Endothelial cell of umbilical vein (primary cell): ENCODE results near the gene IFITM10. TPM values are rescaled to one million over a fixed set of nuclear protein-coding genes. Genes with fewer than 3 reads are reported as not detected.
A peak's percentile ranks its signal among the peaks of the same experiment; 100 is the strongest.

Experiments
- BruUV-seq: library from RNA; stranded (reverse); fragments of 400-500 nt; replicated peaks from 2 replicates; lab custom pipeline; 2021; lab: Mats Ljungman, UMichigan
- CTCF ChIA-PET: fragments of 300-600, 350-600 bp; sonication (Branson Sonifier 250); formaldehyde crosslinking; loops from one replicate; lab custom pipeline; 2021; ENCODE audit warnings: antibody characterized with exemption, inconsistent platforms; lab: Charles Lee
- POLR2A ChIA-PET: fragments of 300-600, 350-600 bp; sonication (Branson Sonifier 250); formaldehyde crosslinking; loops from one replicate; lab custom pipeline; 2021; ENCODE audit warnings: antibody characterized with exemption, inconsistent platforms; lab: Charles Lee
- DNase-seq: peaks from one replicate; pipeline ENCODE4 v3.0.0-alpha.2; 2011; ENCODE audit warnings: low read depth, low spot score
- FAIRE-seq: peaks from 2 replicates; lab custom pipeline; 2011; peaks lifted over from hg19 to GRCh38; lab: Jason Lieb, UNC
- H2AFZ ChIP-seq: 2 replicates; pipeline ENCODE4 v1.6.0; 2012; ENCODE audit warnings: low read depth, low read length, control low read depth, inconsistent platforms
- H3K27ac ChIP-seq: 2 replicates; pipeline ENCODE4 v1.5.1; 2011; ENCODE audit warnings: low read depth, mild to moderate bottlenecking, control low read depth, low read length, moderate library complexity; ENCODE audit not compliant: insufficient read depth
- H3K27me3 ChIP-seq, 2 experiments: 2 replicates each; pipeline versions ENCODE4 v1.6.0 to v1.6.1; 2011; ENCODE audit warnings: low read length in 2 of 2, mixed read lengths in 1 of 2; ENCODE audit not compliant: control insufficient read depth in 2 of 2, insufficient read depth in 2 of 2
- H3K36me3 ChIP-seq, 2 experiments: 2 replicates in 1 of 2; 3 replicates in 1 of 2; pipeline ENCODE4 v1.5.1; 2011; ENCODE audit warnings: low read length in 2 of 2, mild to moderate bottlenecking in 1 of 2, moderate library complexity in 1 of 2; ENCODE audit not compliant: control insufficient read depth in 2 of 2, insufficient read depth in 2 of 2; ENCODE audit errors: extremely low read depth in 1 of 2
- H3K4me1 ChIP-seq: 3 replicates; pipeline ENCODE4 v1.5.1; 2011; ENCODE audit warnings: mild to moderate bottlenecking, low read length; ENCODE audit not compliant: control insufficient read depth, insufficient read depth; ENCODE audit errors: extremely low read depth
- H3K4me2 ChIP-seq: 2 replicates; pipeline ENCODE4 v1.6.1; 2011; ENCODE audit warnings: low read length, control low read depth, mixed read lengths; ENCODE audit not compliant: insufficient read depth
- H3K4me3 ChIP-seq, 3 experiments: fragments of 200-600 bp in 1 of 3; sonication (generic), shearing (Covaris generic) in 1 of 3; replicated peaks in 1 of 3; 2 replicates each; pipeline ENCODE4 v1.5.1; 2011 to 2016; ENCODE audit warnings: control low read depth in 3 of 3, low read length in 3 of 3, mild to moderate bottlenecking in 2 of 3, inconsistent platforms in 1 of 3, low read depth in 1 of 3, moderate library complexity in 1 of 3; ENCODE audit not compliant: insufficient read depth in 1 of 3
- H3K79me2 ChIP-seq: 2 replicates; pipeline ENCODE4 v1.6.0; 2012; ENCODE audit warnings: low read length, inconsistent platforms; ENCODE audit not compliant: control insufficient read depth, insufficient read depth
- H3K9ac ChIP-seq: replicated peaks from 2 replicates; pipeline ENCODE3; 2011; ENCODE audit warnings: low read length, control low read depth; ENCODE audit not compliant: insufficient read depth; ENCODE audit errors: extremely low read depth
- H3K9me1 ChIP-seq: replicated peaks from 3 replicates; pipeline ENCODE4 v1.6.0; 2011; ENCODE audit warnings: mild to moderate bottlenecking, low read length; ENCODE audit not compliant: control insufficient read depth, insufficient read depth; ENCODE audit errors: extremely low read depth
- H3K9me3 ChIP-seq: replicated peaks from 2 replicates; pipeline ENCODE4 v1.5.1; 2012; ENCODE audit warnings: low read length, inconsistent platforms; ENCODE audit not compliant: control insufficient read depth, insufficient read depth
- H4K20me1 ChIP-seq: replicated peaks from 2 replicates; pipeline ENCODE3; 2011; ENCODE audit warnings: mild to moderate bottlenecking, low read length; ENCODE audit not compliant: control insufficient read depth, insufficient read depth; ENCODE audit errors: extremely low read depth
- CTCF ChIP-seq, 2 donors: IDR thresholded peaks; 1 replicate in 1 of 2; 2 replicates in 1 of 2; pipeline ENCODE4 v1.5.1; 2011; ENCODE audit warnings: low read length in 2 of 2, mild to moderate bottlenecking in 2 of 2, moderate library complexity in 2 of 2, control low read depth in 1 of 2, inconsistent platforms in 1 of 2, low read depth in 1 of 2; ENCODE audit not compliant: insufficient read depth in 1 of 2; ENCODE audit errors: extremely low read depth in 1 of 2
- EZH2 ChIP-seq: IDR thresholded peaks from 2 replicates; pipeline ENCODE4 v1.6.1; 2012; ENCODE audit warnings: borderline replicate concordance, low read depth, mild to moderate bottlenecking, moderate library complexity, low read length, inconsistent platforms; ENCODE audit not compliant: severe bottlenecking
- FOS ChIP-seq: IDR thresholded peaks from 2 replicates; pipeline ENCODE4 v1.6.1; 2011; ENCODE audit warnings: mild to moderate bottlenecking, low read length, moderate library complexity, borderline replicate concordance; ENCODE audit not compliant: insufficient read depth
- GATA2 ChIP-seq: IDR thresholded peaks from 2 replicates; pipeline ENCODE4 v1.7.0; 2011; ENCODE audit warnings: low read depth, mild to moderate bottlenecking, moderate library complexity, mixed read lengths, low read length; ENCODE audit not compliant: insufficient read length, insufficient read depth
- JUN ChIP-seq: IDR thresholded peaks from 2 replicates; pipeline ENCODE4 v1.6.1; 2011; ENCODE audit warnings: borderline replicate concordance, low read depth; ENCODE audit not compliant: insufficient read length, insufficient read depth
- MAX ChIP-seq: IDR thresholded peaks from 2 replicates; pipeline ENCODE4 v1.6.1; 2011; ENCODE audit not compliant: insufficient read depth, insufficient read length
- MYC ChIP-seq: IDR thresholded peaks from one replicate; pipeline ENCODE4 v1.6.1; 2011; ENCODE audit warnings: mild to moderate bottlenecking, low read depth, low read length
- POLR2A ChIP-seq: IDR thresholded peaks from 2 replicates; pipeline ENCODE4 v1.6.1; 2012; ENCODE audit warnings: low read depth, mild to moderate bottlenecking, control low read depth, low read length
- POLR2AphosphoS5 ChIP-seq: IDR thresholded peaks from 2 replicates; pipeline ENCODE4 v1.6.1; 2012; ENCODE audit warnings: low read depth, mild to moderate bottlenecking, control low read depth, low read length, moderate library complexity; ENCODE audit not compliant: insufficient read depth
- dilution Hi-C: fragments of 300-500 bp; cut with MboI; formaldehyde crosslinking; loops from one replicate; pipeline ENCODE4 v1.15.0; 2019; ENCODE audit warnings: low sequenced_read_pairs; ENCODE audit not compliant: extremely low pct_ligation_motif_present
- intact Hi-C: fragments of 100-400 bp; cut with micrococcal nuclease; formaldehyde crosslinking; loops from one replicate; pipeline ENCODE4 v1.10.0; 2022
- polyA plus RNA-seq, 4 experiments: library from polyadenylated mRNA; depleted of rRNA in 3 of 4; stranded (reverse) in 3 of 4; unstranded in 1 of 4; fragments of >200 nt; gene quantifications; 2 replicates each; pipeline versions ENCODE4 v1.2.1 to v1.2.3, GENCODE V29; 2011 to 2012; ENCODE audit warnings: missing spikeins in 1 of 4
- total RNA-seq: library from RNA; stranded (reverse); gene quantifications from 2 replicates; pipeline ENCODE4 v1.2.3, GENCODE V29; 2021

IFITM10 gene
- total and polyA plus RNA-seq, 2 donors (not counting 3 experiments of a cell fraction or from before 2014, with no cell fraction given): 0.04 to 0.66 TPM

GRCh38 chr11:1760351-1761109, 10.1 kb upstream of the IFITM10 start:
- Histone ChIP-seq H3K27me3 (no peaks in the 10 kb centered on the region), H3K79me2 (peaks cover 9% of the 10 kb centered on the region), H3K4me3 (no peak overlapping the region), H3K9ac (no peak overlapping the region), H4K20me1 (no peaks in the 10 kb centered on the region), H3K27ac (no peak overlapping the region), H2AFZ (no peak overlapping the region), H3K36me3 (peaks cover 0 to 18% of the 10 kb centered on the region in 2 experiments), H3K9me1 (no peaks in the 10 kb centered on the region), H3K4me1 (peaks cover 22% of the 10 kb centered on the region), H3K4me2 (no peak overlapping the region), H3K9me3 (no peaks in the 10 kb centered on the region)
- DNase-seq: peak; percentile 40
- TF ChIP-seq CTCF (IDR thresholded peaks at IDR 0.05; ENCODE audit: extremely low read depth in 1 of 2, insufficient read depth in 1 of 2, low read depth in 1 of 2, low read length in 2 of 2) (no peak), POLR2A (no peak), EZH2 (no peak), MYC (no peak), FOS (no peak), JUN (no peak), GATA2 (no peak), MAX (no peak), POLR2AphosphoS5 (no peak)
- dilution Hi-C loops (no loop called here), intact Hi-C loops (loop anchor here (5.0 kb wide), 1 partner anchor 68 kb away; no protein-coding TSS in a partner anchor)
- no TSS peak for BruUV-seq
- ChIA-PET POLR2A (no interaction called here), CTCF (no interaction called here)
- FAIRE-seq: no peak
